D341Med (cell line): Measurements from ENCODE around the gene CSE1L.
"Not testable (repeated sequence)": the region's sequence is repeated elsewhere in the genome, so short reads cannot be mapped to it uniquely, and the experiment has no call there.

Source experiments
- DNase-seq: peaks from one replicate; pipeline ENCODE4 v3.0.0; 2012; ENCODE audit warnings: low spot score

CSE1L gene, protein sequence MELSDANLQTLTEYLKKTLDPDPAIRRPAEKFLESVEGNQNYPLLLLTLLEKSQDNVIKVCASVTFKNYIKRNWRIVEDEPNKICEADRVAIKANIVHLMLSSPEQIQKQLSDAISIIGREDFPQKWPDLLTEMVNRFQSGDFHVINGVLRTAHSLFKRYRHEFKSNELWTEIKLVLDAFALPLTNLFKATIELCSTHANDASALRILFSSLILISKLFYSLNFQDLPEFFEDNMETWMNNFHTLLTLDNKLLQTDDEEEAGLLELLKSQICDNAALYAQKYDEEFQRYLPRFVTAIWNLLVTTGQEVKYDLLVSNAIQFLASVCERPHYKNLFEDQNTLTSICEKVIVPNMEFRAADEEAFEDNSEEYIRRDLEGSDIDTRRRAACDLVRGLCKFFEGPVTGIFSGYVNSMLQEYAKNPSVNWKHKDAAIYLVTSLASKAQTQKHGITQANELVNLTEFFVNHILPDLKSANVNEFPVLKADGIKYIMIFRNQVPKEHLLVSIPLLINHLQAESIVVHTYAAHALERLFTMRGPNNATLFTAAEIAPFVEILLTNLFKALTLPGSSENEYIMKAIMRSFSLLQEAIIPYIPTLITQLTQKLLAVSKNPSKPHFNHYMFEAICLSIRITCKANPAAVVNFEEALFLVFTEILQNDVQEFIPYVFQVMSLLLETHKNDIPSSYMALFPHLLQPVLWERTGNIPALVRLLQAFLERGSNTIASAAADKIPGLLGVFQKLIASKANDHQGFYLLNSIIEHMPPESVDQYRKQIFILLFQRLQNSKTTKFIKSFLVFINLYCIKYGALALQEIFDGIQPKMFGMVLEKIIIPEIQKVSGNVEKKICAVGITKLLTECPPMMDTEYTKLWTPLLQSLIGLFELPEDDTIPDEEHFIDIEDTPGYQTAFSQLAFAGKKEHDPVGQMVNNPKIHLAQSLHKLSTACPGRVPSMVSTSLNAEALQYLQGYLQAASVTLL

GRCh38 chr20:49046087-49046900 lies at the start of gene CSE1L:
Gene CSE1L, plus strand, starts transcription at chr20:49046312. Its CDS starts 12,152 bp downstream, at chr20:49058464.
- DNase-seq: peak; percentile 98

DNA sequence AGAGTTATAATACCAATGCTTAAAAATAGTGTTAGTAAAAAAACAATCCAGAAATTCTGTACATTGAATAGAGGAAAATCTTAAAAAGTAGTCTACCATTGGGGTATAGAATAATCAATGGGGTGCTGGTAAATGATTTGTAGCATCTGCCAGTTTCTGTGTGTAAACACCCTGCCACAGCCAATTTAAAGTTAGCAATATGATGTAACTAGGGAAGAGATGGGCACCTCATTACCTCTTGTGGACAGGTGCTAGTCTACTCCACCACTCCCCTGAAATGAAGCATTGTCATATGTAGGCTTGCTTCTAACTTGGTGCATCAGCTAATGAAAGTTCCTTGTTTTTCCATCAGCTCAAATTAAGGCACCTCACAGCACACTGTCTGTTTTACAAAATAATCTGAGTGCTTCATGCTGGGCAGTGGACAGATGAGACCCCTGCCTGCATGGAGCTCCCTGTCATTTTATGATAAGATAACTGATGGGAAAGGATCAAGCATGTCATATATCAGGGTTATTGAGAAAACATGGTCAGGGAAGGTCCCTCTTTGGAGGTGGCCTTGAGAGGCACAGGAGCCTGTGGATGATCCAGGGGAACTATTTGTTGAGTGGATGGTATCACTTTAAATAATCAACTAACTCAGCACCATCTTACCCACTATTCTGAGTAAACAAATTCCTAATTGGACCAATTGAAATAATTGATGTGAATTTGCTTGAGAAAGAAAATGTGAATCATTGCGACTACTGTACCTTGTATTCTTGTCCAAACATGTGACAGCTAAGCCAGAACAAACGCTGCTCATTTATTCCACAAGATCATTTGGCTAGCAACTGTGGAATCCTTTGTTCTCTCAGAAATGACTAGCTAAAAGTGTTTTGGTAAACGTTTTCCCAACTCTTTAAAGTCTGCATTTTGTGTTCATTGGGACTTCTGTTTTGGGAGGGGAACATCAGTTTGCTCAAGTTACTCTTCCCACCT lies 45.9 kb upstream of the CSE1L start:
- no peak for DNase-seq

DNA sequence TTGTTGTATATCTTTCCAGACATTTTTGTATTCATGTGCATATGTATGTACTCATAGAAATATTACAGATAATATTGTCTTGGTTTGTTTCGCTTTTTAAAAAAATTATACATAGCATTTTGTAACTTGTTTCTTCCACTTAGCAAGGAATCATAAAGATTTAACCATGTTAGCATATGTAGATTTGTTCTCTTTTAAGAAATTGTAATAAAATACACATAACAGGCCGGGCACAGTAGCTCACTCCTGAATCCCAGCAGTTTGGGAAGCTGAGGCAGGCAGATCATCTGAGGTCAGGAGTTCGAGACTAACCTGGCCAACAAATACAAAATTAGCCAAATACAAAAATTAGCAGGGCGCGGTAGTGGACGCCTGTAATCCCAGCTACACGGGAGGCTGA lies 44.4 kb upstream of the CSE1L start:
- no peak for DNase-seq

DNA sequence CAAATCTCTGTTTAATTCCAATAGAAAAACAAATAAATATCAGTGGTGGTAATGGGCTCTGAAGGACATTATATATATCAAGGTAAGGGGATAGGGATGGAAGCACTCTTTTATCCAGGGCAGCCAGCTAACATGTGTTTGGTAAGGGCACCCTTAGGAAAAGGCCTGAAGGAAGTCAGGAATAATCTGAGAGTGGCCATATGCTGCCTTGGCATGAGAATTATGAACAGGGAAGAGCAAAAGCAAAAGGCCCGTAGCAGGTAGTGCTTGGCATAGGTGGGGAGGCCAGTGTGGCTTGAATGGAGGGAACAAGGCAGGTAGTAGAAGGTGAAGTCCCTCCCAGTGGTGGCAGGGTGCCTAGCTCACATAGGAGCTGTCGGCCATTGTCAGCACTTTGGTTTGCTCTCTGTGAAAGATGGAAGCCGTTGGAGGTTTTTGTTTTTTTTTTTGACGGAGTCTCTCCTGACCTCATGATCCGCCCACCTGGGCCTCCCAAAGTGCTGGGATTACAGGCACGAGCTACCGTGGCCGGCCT lies 39.6 kb upstream of the CSE1L start:
- no peak for DNase-seq

DNA sequence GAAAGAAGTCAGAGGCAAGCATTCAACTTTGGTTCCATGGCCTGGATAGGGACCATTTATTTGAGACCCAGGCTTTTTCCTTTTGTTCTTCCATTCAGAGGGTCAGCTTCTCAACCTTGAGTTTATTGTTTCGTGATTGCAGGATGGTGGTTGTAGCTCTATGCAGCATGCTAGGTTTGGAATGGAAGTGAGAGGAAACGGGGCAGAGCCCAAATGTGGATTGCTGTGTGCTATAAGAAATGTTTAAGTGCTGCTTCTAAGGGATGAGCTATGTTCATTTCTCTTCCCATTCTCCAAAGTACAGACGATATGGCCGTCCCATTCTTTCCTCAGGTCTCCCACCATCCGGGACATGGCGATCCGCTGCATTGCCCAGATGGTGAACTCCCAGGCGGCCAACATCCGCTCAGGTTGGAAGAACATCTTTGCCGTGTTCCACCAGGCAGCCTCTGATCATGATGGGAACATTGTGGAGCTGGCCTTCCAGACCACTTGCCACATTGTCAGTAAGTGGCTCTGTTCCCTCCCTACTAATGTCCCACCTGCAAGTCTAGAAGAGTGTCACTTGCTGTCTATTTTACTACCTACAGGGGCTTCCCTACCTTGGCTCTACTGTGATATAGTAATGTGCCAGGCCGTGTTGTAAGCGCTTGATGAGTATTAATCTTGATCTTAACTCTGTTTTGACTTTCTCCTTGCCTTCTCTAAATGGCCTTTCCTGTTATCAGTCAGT lies 36.0 kb upstream of the CSE1L start:
- no peak for DNase-seq

DNA sequence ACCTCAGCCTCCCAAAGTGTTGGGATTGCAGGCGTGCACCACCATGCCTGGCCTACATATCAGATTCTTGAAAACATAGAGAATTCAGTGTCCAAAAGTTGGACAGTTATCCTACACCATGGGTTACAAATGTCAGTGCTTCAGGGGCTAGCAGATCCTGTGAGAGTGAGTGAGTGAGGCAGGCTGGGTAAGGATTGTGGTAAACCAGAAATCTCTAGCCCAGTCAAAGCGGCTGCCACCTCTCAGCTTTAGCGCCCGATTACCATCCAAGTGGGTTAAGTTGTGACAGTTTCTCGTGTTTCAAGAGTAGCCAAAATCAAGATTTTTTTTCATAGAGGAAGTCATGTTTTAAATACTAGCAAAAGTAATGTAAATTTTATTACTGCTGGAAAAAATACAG lies 21.9 kb upstream of the CSE1L start:
- DNase-seq: no peak

DNA sequence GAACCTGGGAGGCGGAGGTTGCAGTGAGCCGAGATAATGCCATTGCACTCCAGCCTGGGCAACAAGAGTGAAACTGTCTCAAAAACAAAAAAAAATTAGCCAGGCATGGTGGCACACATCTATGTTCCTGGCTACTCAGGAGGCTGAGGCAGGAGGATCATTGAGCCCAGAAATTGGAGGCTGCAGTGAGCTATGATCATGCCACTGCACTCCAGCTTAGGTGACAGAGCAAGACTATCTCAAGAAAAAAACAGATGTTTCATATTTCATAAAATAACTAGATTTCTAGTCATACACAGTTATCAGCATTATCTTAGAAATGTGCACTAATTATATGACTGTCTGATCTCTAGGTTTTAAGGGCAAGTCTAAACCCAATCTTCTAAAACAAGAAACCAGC lies 17.9 kb upstream of the CSE1L start:
- DNase-seq: not testable (repeated sequence)

- DNase-seq: peak; percentile 58
These were observed 17.4 kb upstream of the CSE1L start for GRCh38 chr20:49028684-49029083.

DNA sequence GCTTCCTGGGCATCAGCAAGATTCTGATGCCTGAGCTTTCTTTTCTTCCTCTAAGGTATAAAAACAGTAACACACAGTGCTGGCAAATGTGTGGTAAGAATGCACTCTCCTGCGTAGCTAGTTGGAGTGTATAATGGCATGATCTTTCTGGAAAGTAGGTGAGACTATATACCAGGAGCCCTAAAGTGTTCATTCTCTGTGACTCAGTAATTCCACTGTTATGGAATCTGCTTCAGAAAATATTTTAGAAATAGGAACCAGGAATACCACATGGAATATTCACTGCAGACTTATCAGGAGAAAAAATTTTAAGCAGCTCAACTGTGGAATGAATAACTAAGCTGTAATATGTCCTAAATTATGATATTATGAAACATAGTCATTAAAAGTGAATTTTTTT lies 16.9 kb upstream of the CSE1L start:
- DNase-seq: no peak

DNA sequence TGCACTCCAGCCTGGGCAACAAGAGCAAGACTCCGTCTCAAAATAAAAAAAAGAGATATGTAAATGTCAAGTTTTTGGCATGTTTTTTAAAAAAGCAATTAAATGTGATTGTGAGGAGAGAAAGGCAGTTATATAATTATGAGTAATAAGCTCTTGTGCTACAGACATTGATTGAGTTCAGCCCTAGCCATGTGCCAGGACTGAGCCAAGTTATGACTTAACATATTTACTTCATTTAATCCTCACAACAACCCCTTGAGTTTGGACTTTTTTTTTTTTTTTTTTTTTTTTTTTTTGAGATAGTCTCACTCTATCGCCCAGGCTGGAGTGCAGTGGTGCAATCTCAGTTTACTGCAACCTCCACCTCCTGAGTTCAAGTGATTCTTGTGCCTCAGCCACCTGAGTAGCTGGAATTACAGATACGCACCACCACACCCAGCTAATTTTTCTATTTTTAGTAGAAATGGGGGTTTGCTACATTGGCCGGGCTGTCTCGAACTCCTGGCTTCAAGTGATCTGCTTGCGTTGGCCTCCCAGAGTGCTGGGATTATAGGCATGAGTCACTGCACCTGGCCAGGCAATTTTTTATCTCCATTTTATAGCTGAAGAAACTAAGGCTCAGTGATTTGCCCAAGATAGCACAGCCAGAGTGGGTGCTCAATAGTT lies 15.0 kb upstream of the CSE1L start:
- no peak for DNase-seq

DNA sequence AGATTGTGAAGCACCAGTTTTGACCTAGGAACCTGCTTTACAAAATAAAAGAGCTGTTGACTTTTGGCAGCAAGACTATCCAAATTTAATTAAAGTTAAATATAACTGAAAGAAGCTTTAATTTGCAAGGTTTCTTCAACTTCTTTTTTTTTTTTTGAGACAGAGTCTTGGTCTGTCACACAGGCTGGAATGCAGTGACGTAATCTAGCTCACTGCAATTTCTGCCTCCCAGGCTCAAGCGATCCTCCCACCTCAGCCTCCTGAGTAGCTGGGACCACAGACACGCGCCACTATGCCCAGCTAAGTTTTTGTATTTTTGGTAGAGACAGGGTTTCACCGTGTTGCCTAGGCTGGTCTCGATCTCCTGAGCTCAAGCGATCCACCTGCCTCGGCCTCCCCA lies 13.7 kb upstream of the CSE1L start:
- DNase-seq: no peak

DNA sequence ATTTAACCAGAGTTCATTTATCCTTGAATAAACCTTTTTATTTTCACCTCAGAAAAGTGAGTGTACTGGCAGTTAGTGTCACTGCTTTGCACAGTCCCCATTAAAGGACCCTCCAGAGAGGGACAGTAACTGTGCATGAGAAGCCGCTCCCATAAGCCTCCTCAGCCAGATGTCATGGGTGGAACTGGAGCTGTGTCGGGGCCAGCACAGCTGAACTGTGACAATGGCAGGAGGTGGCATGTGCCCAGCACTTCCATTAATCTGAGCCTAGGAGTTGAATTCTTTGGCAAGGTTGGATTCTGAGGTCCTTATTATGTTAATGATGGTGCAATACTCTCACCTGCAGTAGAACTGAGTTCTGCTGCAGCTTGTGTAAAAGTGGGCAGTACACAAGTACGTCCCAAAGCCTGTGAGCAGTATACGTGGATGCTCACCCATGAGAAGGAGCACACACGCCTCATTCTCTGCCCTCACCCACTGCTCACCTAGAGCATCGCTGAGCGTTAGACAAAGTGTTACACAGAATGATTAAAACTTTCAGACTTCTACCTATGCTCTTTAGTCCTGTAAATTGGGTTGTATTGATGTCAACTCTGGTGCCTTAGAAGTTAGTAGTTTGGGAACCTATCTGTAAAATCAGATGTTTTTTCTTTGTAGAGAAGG lies 11.9 kb upstream of the CSE1L start:
- peak; percentile 50 for DNase-seq

DNA sequence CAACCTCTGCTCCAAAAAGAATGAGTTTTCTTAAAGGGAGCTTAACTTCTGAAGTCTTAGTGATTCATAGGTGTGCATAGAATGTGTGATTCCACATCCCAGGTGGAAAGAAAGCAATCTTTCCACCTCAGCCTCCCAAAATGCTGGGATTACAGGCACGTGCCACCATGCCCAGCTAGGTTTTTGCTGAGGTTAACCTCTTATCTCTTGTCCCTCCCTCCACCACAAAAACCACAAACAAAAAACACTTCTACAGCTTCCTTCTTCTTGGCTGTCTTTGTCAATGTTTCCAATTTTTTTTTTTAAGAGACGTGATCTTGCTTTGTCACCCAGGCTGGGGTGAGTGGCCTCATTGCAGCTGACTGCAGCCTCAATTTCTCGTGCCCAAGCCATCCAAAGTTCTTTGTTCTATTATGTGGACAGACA lies 8.1 kb upstream of the CSE1L start:
- DNase-seq: no peak

DNA sequence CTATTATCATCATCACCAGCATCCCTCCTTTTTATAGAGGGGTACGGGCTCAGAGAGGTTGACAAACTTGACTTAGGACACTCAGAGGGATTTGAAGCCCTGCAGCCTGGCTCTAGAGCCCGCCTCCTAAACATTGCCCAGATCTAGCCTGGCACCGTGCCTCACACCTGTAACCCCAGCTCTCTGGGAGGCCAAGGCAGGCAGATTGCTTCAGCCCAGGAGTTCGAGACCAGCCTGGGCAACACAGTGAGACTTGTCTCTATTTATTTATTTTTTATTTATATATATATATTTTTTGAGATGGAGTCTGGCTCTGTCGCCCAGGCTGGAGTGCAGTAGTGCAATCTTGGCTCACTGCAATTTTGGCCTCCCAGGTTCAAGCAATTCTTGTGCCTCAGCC lies 6.3 kb upstream of the CSE1L start:
- DNase-seq: no peak

- no peak for DNase-seq
These were observed 3.1 kb upstream of the CSE1L start for GRCh38 chr20:49043000-49043399.

DNA sequence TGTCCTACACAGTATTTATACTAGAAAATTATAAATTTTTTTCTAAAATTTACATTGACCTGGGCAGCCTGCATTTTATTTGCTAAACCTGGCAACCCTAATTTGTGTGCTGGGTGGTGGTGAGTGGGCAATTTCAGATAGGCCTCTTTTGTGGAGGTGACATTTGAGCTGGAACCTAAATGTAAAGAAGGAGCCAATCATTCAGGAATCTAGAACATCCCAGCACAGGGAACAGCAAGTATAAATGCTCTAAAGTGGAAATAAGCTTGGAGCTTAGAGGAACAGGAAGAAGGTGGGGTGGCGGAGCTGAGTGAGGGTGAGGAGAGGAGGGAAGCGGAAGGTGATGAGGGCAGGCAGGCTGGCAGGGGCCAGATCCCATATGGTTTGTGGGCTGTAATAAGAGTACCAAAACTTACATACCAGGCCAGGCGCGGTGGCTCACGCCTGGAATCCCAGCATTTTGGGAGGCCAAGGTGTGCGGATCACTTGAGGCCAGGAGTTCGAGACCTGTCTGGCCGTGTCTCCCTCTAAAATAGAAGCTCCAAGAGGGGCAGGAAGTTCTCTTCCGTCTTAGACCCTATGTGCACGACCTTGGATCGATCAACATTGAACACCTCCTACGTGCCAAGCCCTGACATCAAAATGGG lies 549 bp upstream of the CSE1L start:
- DNase-seq: peak; percentile 38

GRCh38 chr20:49052334-49052733 lies 6.2 kb downstream of the CSE1L start:
- no peak for DNase-seq

- no peak for DNase-seq
These were observed 8.0 kb downstream of the CSE1L start for GRCh38 chr20:49054056-49054643.
